Skeletal muscle cell (primary cell): Measurements from ENCODE around the gene EML1.

Experiments used
- DNase-seq: peaks from one replicate; pipeline ENCODE4 v3.0.0-alpha.2; 2010; ENCODE audit warnings: low read depth
- H3K4me3 ChIP-seq: 2 replicates; pipeline ENCODE4 v1.5.1; 2011; ENCODE audit warnings: low read depth, mild to moderate bottlenecking, control low read depth, low read length, moderate library complexity

The EML1 gene

DNA sequence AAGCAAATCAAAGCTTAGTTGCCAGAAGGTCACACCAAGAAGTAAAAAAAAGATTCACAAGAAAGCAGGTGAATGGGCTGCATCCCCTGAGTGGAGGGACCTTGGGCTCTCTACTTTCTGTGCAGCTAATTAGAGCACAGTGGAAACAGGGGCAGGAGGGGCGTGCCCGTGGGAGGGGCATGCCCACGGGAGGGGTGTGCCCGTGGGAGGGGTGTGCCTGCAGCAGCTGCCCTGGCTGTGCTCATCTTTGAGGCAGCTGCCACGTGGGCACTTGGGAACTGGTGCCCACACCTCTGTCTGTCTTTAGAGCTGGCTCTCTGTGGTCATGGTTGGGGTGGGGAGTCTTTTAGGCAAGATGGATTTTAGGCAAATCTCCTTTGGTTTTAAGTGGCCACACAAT is 60.0 kb downstream of the EML1 start:
- no peak for DNase-seq
- no peak overlapping the region for H3K4me3 ChIP-seq

DNA sequence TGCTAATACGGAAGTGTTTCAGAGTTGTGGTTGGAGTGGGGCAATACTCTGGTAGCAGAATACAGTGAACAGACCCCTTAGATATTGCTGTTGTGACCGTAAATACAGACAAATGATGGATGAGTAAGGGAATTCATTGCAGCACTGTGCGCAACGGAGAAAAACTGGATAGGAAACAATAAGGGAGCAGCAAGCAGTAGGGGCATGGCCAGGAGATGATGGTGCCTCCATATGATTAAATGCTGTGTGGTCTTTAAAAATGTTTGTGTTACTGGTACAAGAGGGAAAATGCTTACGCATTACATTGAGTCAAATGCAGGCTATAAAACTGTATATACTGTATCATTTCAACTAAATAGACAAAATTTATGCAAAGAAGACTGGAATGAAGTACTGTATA is 61.6 kb downstream of the EML1 start:
- no peak overlapping the region for H3K4me3 ChIP-seq
- no peak for DNase-seq

DNA sequence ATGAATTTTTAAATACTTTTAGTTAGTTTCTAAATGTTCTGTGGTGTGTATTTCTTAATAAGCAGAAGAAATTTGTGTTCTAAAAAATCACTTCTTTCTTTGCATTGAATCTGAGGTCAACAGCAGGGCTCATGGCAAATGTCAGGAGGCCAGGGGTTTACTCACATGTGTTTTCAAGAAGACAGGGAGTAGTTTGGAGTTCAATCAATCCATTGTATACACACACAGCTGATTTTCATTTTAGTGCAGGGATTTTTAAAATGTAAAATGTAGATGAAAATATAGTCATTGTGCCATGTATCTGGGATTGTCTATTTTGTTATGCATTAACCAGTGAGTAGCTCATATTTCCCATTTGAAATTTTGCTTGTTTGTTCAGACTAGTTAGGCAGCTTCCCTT is 62.1 kb downstream of the EML1 start:
- H3K4me3 ChIP-seq, result no peak overlapping the region
- DNase-seq, result no peak

DNA sequence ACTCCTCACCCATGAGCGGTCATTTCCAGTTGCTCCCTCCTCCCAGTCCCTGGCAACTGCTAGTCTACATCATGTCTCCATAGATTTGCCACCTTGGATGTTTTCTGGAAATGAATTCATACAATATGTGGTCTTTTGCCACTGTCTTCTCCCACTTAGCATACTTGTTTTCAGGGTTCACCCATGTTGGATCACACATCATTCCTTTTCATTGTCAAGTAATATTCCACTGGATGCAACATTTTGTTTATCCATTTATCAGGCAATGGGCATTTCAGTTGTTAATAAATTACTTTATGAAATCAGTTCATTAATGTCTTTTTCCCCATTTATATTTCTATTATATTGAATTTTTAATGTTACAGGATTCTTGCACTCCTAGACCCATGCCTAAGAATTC is 64.3 kb downstream of the EML1 start:
- DNase-seq, result no peak
- no peak overlapping the region for H3K4me3 ChIP-seq

DNA sequence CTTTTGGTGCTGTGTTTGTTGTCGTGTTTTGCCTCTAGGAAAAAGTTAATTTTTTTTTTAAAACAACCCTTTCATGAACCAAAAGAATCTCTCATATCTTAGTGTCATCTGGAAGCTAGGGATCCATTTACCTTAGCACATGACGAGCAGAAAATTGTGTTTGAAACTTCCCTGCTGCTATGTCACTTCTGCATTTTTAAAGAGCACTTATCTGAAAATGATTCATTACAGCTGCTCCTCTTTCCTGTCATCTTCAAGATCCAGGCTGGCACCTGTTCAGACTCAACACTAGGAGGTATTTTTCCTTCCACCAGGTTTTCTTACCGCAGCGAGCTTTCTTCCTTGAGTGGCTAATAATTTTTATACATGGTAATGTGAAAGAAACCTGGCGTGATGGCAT is 67.0 kb downstream of the EML1 start:
- no peak for DNase-seq
- H3K4me3 ChIP-seq, result no peak overlapping the region

DNA sequence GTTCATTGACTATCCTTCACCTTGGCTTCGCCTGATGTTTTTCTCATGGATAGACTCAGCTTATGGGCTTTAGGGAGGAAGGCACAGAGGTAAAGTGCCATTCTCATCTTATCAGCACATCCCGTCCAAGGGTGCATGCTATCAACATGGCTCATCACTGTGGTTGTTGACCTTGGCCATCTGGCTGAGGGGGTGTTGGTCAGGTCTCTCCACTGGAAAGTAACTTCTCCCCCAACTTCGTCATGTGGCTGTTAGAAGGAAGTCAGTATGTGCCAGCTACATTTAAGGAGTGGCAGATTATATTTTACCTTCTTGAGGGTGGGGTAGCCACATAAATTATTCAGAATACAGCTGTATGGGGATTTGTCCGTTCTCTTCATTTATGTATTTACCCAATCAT is 68.9 kb downstream of the EML1 start:
- H3K4me3 ChIP-seq, result no peak overlapping the region
- DNase-seq, result no peak

DNA sequence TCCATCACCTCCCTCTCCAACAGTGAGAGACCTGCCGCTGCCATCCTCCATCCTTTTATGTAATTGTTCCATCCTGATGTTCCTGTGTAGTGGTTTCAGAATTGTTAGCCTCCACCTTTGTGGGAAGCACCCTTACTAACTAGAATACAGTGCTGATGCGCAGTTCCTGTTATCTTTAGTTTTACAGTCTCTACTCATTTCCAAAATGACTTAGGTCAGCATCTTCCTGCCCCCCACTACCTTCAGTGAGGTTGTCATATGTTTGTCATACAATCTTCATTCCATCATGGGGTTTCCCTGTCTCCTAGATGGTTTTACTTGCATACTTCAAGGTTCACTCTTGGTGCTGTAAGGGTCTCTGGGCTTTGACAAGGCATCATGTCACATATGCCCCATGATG is 69.8 kb downstream of the EML1 start:
- no peak for DNase-seq

DNA sequence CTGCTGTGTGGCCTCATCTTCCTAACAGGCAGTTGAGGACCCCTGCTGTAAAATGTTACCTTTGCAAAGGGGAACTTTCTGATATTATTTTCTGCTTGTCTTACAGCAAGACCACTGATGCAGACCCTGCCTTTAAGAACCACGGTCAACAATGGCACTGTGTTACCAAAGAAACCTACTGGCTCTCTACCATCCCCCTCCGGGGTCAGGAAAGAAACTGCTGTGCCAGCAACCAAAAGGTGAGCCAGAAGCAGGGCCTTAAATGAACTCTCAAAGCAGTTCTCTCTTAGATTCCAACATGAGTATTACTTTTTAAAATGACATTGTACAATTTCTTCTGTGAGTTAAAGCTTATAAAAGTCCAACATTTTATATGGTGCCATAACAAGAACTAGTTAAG is 72.2 kb downstream of the EML1 start:
- DNase-seq, result no peak
- no peak overlapping the region for H3K4me3 ChIP-seq

More for the DNA sequence above, 69.8 kb downstream of the EML1 start:
- no peak overlapping the region for H3K4me3 ChIP-seq

DNA sequence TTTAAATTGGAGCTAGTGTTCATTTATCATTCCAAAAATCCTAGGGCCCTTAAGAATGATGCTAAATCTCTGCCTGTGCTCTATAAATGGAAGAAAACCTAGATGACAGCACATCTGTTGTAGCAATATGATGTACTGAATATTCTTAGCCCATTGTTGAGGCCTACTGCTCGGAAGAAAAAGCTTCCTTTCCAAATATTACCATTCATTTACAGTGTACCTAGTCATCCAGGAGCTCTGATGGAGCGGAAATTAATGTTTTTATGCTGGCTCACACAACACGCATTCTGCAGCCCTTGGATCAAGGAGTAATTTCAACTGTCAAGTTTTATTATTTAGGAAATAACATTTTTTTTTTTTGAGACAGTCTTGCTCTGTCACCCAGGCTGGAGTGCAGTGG is 77.4 kb downstream of the EML1 start:
- H3K4me3 ChIP-seq, result no peak overlapping the region
- no peak for DNase-seq

DNA sequence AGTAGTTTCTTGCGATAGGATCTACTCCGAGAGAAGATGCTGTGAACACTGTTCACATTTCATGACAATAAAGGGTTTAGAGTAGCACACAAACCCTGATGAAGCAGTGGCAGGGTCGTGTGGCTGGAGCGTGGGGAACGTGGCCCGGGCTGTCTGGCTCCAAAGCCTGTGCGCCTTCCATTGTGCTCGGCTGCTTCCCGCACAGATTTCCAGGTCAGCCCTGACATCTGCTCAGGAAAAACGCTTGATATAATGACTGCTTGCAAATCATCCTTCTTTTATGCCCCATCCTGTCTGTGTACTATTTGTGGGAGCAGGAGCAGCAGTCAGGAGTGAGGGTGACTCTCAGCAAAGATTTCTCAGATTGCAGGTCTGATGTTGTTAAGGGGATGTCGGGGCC is 78.6 kb downstream of the EML1 start:
- no peak overlapping the region for H3K4me3 ChIP-seq
- DNase-seq, result no peak

DNA sequence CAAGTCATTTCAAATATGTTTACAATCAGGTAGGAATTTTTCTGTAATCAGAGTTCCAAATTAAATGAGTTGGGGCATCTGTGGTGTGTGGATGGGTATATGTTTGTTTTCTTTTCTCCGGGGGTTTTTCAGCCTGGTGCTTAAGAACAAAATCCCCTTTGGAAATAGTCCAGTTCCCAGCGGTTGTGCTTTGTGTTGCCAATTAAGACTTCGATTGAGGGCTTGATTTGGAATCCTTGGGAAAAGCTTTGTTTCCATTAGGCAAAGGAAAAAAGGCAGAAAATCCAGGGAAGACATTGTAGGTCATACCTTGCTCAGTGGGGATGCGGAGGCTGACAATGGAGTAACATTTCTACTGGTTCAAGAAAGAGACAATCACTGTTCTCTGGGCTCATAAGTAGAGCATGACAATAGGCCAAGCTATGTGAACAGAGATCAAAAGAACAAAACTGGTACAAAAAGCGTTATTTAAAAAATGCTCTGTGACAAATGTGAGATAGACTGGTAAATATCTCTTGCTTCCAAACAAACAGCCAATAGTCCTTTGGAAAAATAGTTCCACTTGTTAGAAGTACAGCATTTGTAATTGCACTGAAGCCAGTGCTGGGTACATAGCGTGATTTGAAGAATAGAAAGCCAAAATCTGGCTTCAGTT is 79.7 kb downstream of the EML1 start:
- H3K4me3 ChIP-seq, result no peak overlapping the region
- DNase-seq, result no peak

DNA sequence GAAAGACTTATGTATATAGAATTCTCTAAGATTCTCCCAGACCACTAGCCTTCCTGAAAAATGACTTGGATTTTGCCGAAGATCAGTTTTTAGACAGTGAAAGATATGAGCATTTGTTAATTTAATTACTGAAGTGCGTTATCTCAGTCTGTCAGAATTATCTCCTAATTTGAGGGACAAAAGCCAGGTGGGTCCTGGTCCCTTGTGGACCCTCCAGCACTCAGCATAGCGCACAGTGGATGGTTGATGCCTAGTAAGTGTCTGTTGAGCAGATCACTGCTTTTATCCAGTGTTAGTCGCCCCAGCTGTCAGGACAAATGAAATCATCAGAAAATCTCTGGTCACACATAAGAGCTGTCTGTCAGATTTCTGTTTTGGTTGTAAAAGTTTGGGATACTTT is 80.4 kb downstream of the EML1 start:
- DNase-seq, result no peak
- H3K4me3 ChIP-seq, result no peak overlapping the region

DNA sequence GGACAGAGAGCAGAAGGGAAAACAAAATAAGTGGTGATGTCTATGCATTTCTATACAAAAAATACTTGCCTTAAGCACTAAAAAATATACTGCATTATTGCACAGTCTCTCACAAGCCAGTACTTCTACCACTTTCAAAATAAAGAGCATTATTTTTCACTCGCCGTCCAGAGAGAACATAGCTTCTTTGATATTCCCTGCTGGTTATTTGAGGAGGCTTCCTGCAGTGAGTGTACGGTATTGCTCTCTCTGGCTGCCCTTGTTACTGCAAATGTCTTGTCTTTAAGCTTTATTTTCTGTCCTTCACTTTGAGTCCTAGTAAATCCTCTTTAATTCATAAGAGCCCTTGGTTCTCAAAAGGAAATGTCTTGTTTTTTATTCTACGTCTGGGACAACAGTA is 81.1 kb downstream of the EML1 start:
- H3K4me3 ChIP-seq, result no peak overlapping the region
- no peak for DNase-seq

DNA sequence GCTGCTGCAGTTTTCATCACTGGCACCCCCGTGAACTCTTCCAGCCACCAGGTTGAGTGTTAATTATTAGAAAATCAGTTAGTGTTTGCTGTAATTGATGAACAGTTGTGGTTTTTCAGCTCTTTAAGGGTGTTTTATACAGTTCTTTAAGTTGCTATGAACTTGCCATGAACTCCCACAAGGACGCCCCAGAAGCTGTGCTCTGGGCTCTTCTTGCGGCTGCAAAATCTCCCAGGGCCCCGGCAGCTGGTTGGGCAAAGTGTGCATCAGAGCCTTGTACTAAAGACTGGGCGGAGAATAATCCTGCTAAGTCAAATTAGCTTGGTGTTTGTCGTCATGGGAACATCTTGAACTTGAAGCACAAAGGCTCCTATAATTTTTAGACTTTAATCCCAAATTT is 82.2 kb downstream of the EML1 start:
- no peak overlapping the region for H3K4me3 ChIP-seq
- no peak for DNase-seq

DNA sequence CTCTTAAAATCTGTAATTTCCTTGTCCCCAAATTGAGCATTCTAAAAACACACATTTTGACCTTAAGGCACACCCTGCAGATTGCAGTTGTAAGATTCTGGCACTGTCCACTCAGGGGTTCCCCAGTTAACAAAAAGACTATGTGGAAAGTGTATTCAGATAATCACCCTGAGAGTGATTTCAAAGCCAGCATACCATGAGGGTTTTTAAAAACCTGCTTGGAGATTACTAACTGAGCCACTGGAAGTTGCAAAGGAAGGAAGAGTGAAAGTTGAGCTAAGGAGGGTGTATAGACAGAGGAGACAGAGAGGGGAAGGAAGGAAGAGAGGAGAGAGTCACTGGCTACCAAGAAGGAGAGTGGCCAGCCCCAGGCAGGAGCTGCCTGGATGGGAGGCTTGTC is 82.6 kb downstream of the EML1 start:
- H3K4me3 ChIP-seq, result no peak overlapping the region
- DNase-seq, result no peak

DNA sequence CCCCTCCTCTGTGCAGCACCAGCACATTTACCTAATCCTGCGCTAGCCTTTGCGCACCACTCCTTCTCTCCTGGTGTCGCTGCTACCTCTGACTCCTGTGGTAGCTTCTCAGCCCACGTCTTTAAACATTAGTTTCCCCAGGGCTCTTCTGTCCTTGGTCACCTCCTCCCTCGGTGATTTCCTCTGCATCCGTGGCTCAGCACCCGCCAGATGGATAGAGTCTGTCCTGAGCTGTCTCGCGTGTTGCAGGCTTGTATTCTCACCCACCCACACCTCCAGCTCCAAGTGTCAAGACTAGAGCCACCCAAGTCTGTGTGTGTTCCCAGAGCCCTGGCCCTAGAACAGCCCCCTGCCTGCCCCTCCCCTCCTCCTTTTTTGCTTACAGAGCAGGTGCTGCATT is 83.2 kb downstream of the EML1 start:
- no peak overlapping the region for H3K4me3 ChIP-seq
- DNase-seq, result no peak

DNA sequence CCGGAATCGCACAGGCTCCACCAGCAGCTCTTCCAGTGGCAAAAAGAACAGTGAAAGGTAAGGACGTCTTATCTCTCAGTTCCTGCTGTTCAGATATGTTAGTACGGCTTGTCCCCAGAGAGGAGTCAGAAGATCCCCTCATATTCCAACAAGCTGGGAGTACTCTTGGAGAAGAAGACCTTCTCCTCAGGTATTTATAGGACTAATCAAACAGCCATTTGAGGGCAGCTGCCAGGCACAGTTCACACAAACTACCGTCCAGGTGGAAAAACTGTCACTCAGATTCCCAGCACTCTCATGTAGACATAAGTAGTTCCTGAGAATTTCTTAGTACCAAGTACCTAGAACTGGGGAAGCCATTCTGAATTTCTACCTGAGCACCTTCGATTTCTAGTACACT is 85.3 kb downstream of the EML1 start:
- no peak overlapping the region for H3K4me3 ChIP-seq

DNA sequence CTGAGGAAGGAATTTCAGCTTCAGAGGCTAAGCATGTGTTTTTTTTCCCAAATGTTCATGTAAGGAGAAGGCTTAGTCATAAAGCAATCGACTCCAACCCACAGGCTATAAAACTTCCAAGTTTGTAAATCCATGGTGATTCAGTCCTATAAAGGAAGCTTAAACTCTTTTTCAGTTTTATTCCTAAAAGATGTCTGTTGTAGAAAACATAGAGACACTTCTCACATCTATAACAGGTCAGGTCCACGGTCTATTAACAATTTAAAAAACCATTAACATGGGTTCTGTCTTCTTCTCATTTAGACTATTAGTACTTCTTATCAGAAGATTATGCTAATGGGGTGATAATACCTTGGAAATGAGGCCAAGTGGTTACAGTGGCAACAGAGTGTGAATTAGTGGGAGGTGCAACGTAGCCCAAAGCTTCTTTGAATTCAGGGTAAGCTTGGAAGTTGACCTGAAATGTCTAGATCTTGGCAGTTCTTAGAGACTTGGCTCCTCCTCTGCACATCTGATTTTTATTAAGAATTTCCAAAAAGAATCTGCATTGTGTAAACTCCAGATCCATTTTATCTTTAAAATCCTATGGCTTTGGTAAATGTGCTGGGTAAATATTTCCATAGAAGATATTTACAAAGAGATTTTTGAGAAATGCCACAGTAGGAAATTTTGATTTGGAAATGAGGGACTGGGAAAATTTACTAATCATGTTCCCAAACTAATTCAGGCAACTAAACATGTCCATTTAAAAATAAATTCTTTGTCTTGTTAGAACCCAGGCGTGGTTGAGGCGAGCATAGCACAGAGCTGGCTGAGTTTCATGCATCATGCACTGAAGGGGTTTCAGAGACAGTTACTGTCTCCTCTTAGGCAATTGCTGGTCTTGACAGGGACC is 86.4 kb downstream of the EML1 start:
- H3K4me3 ChIP-seq, result no peak overlapping the region
- DNase-seq, result peak; percentile 56

More for the DNA sequence above, 85.3 kb downstream of the EML1 start:
- no peak for DNase-seq

DNA sequence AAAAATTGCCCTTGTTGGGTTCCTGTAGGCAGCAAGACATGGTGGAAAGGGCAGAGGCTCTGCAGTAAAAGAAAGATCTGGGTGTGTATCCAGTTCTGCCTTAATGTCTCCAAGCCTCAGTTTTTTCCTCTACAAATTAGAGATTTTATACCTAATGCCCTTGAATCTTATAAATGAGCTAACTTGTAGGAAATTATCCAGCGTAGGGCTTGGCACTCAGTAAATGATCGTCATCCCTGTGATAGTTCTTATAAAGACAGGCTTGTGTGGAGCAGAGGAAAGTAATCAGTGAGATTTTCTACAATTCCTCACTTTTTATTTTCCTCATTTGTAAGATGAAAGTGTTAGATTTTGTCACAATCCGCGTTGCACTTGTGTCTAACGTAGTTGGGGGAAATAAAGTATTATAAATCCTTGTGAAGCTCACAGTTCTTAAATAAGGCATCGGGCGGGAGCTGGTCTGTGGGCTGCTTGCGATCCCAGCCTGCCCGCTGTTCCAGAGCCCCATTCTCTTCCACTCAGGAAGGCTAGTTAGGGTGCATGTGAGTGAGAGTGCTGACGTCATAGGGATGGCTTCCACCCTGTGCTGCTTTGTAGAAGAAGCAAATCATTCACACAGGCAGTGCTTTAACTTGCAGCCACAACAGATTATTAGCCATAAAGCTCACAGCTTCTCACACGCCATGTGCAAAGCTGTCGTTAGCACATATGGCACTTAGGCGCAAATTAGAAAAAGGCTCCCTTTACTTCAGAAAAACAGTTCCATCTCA is 87.6 kb downstream of the EML1 start:
- no peak for DNase-seq
- no peak overlapping the region for H3K4me3 ChIP-seq

DNA sequence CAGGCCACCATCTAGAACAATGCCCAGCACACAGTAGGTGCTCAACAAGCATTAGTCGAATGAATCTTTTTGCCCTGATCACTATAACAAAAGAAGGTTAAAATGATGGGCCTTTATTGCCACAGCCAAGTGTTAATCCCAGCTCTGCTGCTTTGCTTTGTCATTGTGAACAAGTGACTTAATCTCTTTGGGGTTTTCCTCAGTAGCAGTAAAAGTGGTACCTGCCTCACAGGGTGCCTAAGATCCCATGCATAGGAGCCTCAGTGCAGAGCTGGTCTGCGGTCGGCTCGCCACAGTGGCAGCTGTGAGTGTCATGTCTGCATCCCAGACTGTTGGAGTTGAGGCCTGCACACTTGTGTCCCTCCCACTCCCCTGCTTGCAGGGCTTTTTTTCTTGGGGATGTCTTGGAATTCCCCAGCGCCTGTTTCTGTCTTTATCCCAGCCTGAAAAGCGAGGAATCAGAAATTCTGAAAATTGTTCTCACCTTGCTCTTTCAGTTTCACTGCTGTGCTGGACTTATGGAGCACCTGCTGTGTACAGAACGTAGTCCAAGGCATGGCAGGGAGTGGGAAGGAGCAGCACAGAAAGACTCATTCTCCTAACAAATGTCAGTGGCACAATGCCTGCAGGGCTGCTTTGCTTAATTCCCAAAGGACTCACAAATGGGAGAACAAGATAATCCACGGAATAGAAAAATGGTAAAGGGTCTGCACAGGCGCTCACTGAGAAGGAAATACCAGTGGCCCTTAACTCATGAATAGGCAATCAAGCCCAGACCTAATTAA is 90.8 kb downstream of the EML1 start:
- DNase-seq, result no peak
- H3K4me3 ChIP-seq, result no peak overlapping the region
